ENCODE measurements around the gene SPOCK3. TPM values are rescaled to one million over a fixed set of nuclear protein-coding genes. Genes with fewer than 3 reads are reported as not detected.

Gene SPOCK3
- total RNA-seq, 2 experiments from 2014 or later = not detected

GRCh38 chr4:166839615-166840251 lies 394.6 kb downstream of the SPOCK3 start:
- Mint-ChIP-seq H3K27me3 (no peaks in the 10 kb centered on the region), H3K9me3 (peaks cover 13% of the 10 kb centered on the region), H3K4me1 (ENCODE audit: low read depth) (no peaks in the 10 kb centered on the region)

GRCh38 chr4:166838975-166839614 lies 395.2 kb downstream of the SPOCK3 start:
- Mint-ChIP-seq H3K36me3 (ENCODE audit: low read depth) (no peaks in the 10 kb centered on the region), H3K4me3 (no peak overlapping the region), H3K27ac (no peak overlapping the region), H3K4me1 (ENCODE audit: low read depth) (no peaks in the 10 kb centered on the region), H3K27me3 (no peaks in the 10 kb centered on the region), H3K9me3 (peaks cover 13% of the 10 kb centered on the region)
- no peaks in the 10 kb centered on the region for H3K27me3 ChIP-seq (ENCODE audit: control insufficient read depth in 1 of 2, insufficient read depth in 2 of 2, low read length in 2 of 2)
- no peak for TF ChIP-seq CTCF (IDR thresholded peaks at IDR 0.05)
- intact Hi-C loops (cut with DNase I, micrococcal nuclease) = no loop called here
- ChIA-PET CTCF (no interaction called here), POLR2A (no interaction called here)
- no peak for DNase-seq
- no peaks in the 10 kb centered on the region for H3K4me1 ChIP-seq (ENCODE audit: insufficient read depth, low read length)
- no peaks in the 10 kb centered on the region for H3K36me3 ChIP-seq (ENCODE audit: insufficient read depth, low read length)
- H3K9me3 ChIP-seq (ENCODE audit: control insufficient read depth in 1 of 2, insufficient read depth in 1 of 2, low read length in 2 of 2) = peaks cover 0 to 22% of the 10 kb centered on the region in 2 experiments
- H3K27ac ChIP-seq (ENCODE audit: low read depth in 1 of 2, low read length in 2 of 2) = no peak overlapping the region
- no peak for ATAC-seq (ENCODE audit: poor library complexity)
- no peak overlapping the region for H3K4me3 ChIP-seq (ENCODE audit: low read length)

More at GRCh38 chr4:166839615-166840251, 394.6 kb downstream of the SPOCK3 start:
- Histone ChIP-seq H3K36me3 (ENCODE audit: insufficient read depth, low read length) (no peaks in the 10 kb centered on the region), H3K27ac (ENCODE audit: low read depth in 1 of 2, low read length in 2 of 2) (no peak overlapping the region), H3K4me3 (ENCODE audit: low read length) (no peak overlapping the region), H3K4me1 (ENCODE audit: insufficient read depth, low read length) (no peaks in the 10 kb centered on the region), H3K27me3 (ENCODE audit: control insufficient read depth in 1 of 2, insufficient read depth in 2 of 2, low read length in 2 of 2) (no peaks in the 10 kb centered on the region), H3K9me3 (ENCODE audit: control insufficient read depth in 1 of 2, insufficient read depth in 1 of 2, low read length in 2 of 2) (peaks cover 0 to 22% of the 10 kb centered on the region in 2 experiments)
- ChIA-PET CTCF (no interaction called here), POLR2A (no interaction called here)
- no peak overlapping the region for H3K4me3 Mint-ChIP-seq
- intact Hi-C loops (cut with DNase I, micrococcal nuclease) = no loop called here
- no peaks in the 10 kb centered on the region for H3K36me3 Mint-ChIP-seq (ENCODE audit: low read depth)
- DNase-seq (no peak), ATAC-seq (ENCODE audit: poor library complexity) (no peak)
- no peak for TF ChIP-seq CTCF (IDR thresholded peaks at IDR 0.05)
- no peak overlapping the region for H3K27ac Mint-ChIP-seq

GRCh38 chr4:166836865-166837264 lies 397.4 kb downstream of the SPOCK3 start:
- H3K4me1 ChIP-seq (ENCODE audit: insufficient read depth, low read length) = no peaks in the 10 kb centered on the region
- H3K9me3 Mint-ChIP-seq = peaks cover 17% of the 10 kb centered on the region

More at GRCh38 chr4:166836865-166837264, 397.4 kb downstream of the SPOCK3 start:
- Histone ChIP-seq H3K27me3 (ENCODE audit: control insufficient read depth in 1 of 2, insufficient read depth in 2 of 2, low read length in 2 of 2) (no peaks in the 10 kb centered on the region), H3K36me3 (ENCODE audit: insufficient read depth, low read length) (no peaks in the 10 kb centered on the region), H3K4me3 (ENCODE audit: low read length) (no peak overlapping the region), H3K27ac (ENCODE audit: low read depth in 1 of 2, low read length in 2 of 2) (no peak overlapping the region), H3K9me3 (ENCODE audit: control insufficient read depth in 1 of 2, insufficient read depth in 1 of 2, low read length in 2 of 2) (peaks cover 0 to 10% of the 10 kb centered on the region in 2 experiments)
- DNase-seq (no peak), ATAC-seq (ENCODE audit: poor library complexity) (no peak)
- intact Hi-C loops (cut with DNase I, micrococcal nuclease) = no loop called here
- ChIA-PET CTCF (no interaction called here), POLR2A (no interaction called here)
- H3K27me3 Mint-ChIP-seq = no peaks in the 10 kb centered on the region
- no peaks in the 10 kb centered on the region for H3K36me3 Mint-ChIP-seq (ENCODE audit: low read depth)
- TF ChIP-seq CTCF (IDR thresholded peaks at IDR 0.05) = no peak
- no peak overlapping the region for H3K27ac Mint-ChIP-seq
- H3K4me1 Mint-ChIP-seq (ENCODE audit: low read depth) = no peaks in the 10 kb centered on the region
- no peak overlapping the region for H3K4me3 Mint-ChIP-seq

Measured in CD4-positive, alpha-beta T cell (primary cell).